NCI-H2196 (cell line): ENCODE measurements around the gene BEST3.
"Not testable (repeated sequence)": the region's sequence is repeated elsewhere in the genome, so short reads cannot be mapped to it uniquely, and the experiment has no call there.

Experiments used
- DNase-seq: peaks from one replicate; lab custom pipeline; 2025; ENCODE audit not compliant: unreplicated experiment; lab: John Stamatoyannopoulos, UW

Gene BEST3

DNA sequence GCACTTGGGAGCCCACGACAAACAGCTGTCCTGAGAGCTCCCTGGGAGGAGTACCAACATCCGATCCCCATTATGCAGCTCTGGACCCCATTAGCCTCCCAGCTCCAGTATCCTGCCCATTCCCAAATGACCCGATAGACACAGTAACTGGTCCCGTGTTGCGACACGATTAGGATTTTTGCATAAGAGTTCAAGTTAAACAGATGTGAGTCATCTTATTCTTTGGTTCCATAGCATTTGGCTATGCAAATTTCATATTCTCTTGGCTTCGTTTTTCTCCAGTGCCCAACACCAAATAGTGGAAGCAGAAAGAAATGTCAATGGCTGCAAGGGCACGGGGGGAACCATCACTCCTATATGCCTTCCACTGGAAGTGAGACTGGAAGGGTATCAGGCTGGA lies 45.4 kb downstream of the BEST3 start:
- DNase-seq, result no peak

DNA sequence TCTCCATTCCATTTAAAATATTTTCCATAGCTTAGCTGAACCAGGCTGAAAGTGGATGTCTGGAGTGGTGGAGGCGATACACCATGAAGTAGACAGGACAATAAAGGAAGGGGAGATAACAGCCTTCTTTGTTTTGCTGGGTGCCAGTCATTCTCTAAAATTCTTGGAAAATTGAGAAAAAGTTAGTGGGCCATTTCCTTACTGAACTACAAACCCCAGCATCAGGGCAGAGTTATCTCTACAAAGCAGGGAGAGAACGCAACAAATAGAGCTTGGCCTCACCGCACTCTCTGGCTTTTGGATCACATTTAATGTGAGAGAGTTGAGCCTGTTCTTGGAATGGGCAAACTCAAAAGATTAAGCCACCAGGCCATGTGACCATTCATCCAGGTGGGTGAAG lies 47.2 kb downstream of the BEST3 start:
- no peak for DNase-seq

DNA sequence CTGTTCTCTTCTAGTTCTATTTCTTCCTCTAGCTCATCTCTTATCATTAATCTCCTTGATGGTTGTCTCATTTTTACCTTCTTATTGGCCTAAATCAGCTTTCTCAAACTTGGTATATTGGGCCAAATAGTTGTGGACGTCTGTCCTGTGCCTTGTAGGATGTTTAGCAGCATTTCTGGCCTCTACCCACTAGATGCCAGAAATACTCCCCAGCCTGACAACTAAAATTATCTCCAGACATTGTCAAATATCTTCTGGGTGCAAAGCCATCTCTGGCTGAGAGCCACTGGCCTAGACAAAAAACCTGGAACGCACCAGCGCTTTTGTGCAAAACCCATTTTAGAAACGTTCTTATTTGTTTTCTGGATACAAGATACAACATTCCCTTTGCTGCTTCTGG lies 49.6 kb downstream of the BEST3 start:
- no peak for DNase-seq

DNA sequence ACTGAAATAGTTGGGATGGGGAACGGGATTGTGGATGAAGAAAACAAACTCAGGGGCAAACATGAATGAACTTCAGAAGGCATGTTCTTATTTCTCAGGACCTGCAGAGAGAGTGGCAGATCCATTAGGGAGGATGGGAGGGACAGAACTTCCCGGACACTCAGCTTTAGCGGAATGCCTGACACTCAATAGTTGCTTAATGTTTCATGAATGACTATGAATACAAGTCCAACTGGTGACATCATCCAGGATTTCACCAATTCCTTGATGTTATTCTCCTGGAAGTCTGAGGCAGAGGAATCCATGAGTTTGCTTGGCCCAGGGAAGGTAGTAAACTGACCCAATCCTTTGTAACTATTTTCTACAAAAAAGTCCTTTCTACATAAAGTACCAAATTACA lies 50.6 kb downstream of the BEST3 start:
- DNase-seq, result no peak

DNA sequence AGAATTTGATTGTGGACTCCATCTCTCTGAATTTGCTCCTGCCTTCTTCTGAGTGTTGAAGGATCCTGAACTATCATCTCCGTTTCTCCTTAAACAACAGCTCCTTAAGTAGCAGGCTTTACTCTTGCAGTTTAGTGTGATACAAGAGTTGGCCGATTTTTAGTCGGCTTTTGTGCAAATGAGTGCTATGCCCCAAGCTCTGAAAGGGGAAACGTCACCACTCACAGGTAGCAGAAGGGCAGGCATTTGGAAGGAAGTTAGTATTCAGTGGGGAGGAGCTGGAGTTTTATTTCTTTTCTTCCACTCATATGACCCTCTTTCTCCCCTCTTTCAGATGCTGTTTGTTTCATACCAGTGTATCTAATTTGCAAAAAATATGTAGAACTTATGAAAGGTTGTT lies 51.9 kb downstream of the BEST3 start:
- DNase-seq, result no peak

DNA sequence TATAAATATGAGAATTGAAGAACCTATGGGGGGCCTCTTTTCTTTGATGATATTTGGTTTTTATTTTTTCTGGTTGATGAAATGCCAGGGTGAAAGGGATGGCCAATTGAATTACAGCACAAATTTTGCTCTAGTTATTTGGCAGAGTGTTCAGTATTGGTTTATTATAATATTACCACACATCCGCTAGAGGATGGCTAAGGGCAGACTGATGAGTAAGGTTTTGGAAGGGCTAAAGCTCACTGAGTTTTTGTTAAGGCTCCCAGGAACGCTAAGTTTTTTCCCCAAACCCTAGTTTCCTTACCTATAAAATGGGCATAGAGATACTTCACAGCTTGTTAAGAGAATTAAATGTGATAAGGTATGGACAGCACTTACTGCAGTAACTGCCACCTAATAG lies 54.1 kb downstream of the BEST3 start:
- DNase-seq, result no peak

DNA sequence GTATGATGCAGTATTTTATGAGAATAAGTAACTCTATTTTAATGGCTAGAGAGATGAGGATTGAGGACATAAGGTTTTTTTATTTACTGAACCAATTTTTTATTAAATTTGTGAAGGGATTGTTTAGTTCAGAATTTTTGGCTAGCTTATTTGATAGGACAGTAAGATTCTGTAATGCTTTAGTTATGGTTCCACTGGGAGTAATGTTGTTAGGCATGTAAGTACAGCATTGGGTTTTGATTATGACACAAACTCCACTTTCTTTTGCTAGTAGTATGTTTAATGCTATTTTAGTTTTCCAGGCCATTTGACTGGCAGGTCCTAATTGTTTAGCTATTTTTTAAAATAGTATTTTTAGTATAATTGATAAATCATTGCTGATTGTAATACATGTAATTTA lies 54.6 kb downstream of the BEST3 start:
- DNase-seq, result no peak

DNA sequence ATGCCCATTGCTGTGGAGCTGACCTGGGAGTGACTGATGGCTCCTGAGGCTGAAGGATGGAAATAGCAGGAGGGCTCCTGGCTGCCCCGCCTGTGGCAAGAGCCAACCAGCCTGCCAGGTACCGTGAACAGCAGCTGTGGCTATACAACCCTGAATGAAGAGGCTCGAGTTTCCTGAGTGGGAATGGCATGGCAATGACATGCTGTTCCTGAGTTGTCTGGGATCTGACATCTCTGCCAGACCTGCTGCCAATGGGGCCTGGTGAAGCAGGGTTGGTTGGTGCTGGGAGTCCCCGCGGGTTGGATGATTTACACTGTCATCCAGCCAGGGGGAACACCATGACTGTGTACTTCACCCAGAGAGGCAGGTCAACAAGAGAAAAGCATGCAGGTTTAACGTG lies 56.6 kb downstream of the BEST3 start:
- DNase-seq, result peak; percentile 19

DNA sequence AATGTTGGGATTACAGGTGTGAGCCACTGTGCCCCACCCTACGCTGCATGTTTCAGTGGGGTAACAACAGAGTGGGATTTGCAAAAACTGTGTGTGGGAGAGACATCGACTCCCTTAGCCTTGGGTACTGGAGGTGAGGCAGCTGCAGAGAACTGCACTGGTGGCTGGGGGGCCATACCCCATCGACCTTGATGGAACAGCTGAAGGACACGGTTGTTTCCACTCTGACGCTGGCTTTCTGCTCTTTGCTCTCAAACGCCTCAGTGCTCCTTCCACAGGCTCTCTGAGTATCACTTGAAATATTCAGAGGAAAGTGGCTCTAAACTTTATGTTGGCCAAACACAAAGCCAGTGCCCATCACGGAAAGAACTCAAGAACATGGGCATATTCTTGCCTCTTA lies 57.6 kb downstream of the BEST3 start:
- no peak for DNase-seq

DNA sequence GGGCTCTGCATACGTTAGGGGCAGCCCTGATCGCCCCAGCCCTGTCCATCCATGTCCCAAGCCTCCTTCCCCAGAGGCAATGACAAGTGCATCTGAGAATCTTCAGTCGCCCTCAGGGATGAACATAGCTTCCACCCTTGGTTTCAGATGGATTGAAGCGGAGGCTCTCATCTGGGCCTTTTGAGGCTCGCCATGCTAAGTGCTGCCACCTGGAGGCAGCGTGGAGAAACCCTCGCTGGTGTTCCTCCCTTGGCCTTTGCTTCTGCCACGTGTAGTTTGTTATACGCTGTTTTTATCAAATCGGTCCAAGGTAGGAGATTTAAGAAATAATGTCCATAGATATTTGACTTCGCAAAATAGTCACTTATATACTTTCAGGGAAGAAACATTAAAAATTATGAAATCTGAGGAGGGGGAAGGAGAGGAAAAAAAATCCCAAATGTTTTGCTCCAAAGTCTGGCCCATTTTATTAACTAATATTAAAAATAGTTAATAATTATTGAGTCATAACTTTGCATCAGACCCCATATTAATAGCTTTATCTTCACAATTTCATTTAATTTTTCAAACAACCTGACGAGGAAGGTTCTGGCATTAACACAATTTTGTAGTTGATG lies 59.6 kb downstream of the BEST3 start:
- peak; percentile 75 for DNase-seq

DNA sequence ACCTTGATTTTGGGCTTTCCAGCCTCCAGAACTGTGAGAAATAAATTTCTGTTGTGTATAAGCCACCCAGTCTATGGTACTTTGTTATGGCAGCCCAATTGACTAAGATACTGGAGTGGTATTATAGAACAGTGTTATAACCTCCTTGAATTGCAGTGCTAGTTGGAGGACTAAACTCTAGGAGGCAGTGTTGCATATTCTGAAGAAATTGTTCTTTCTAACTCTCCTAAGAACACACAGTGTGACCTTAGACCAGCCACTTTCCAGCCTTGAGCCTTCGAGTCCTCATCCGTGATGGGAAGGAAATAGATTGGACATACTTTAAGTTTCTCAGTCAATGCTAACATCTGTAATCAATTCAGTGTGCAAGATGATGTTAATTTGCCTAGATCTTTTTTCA lies 66.0 kb downstream of the BEST3 start:
- no peak for DNase-seq

DNA sequence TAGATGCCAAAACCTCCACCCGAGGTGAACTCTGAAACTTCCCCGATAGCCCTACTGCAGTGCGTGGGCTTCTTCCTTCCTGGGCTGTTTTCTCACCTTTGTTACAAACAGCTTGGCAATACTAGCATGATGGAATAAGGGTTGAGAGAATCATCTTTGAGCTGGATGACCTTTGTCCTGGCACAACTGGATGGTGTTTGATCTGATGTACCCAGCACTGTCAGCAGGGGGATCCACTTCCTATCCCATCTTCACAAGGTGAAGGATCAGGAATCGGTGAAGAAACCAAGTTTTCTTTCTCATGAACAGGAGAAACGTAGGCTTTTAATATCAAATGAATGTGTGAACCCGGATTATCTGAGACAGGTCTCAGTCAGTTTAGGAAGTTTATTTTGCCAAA lies 68.9 kb downstream of the BEST3 start:
- DNase-seq, result no peak

DNA sequence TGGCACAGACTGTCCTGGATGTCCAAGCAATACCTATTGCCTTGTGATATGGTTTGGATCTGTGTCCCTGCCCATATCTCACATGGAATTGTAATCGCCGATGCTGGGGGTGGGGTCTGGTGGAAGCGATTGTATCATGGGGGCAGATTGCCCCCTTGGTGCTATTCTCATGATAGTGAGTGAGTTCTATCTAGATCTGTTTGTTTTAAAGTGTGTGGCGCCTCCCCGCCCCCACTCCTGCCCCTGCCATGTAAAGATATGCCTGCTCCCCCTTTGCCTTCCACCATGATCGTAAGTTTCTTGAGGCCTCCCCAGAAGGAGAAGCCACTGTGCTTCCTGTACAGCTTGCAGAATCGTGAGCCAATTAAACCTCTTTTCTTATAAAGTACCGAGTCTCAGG lies 71.6 kb downstream of the BEST3 start:
- DNase-seq, result no peak

DNA sequence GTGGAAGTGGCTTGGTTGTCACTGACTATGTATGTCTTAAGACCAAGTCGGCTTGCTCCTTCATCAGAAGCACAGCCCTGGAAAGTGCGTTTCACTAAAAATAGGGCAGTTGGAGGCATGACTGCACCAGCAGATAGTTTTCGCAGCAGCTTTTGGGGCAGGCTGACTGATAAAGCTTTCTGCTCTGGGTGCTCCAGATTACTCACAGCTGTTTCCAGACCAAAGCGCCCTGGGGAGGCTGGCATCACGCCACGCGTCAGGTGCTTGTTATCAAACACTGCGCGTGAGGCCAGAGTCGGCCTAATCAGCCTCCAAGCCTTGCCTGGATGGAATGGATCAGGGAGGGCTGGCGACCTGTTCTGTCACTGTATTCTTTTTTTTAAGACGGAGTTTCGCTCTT lies 75.1 kb downstream of the BEST3 start:
- DNase-seq, result peak; percentile 67

DNA sequence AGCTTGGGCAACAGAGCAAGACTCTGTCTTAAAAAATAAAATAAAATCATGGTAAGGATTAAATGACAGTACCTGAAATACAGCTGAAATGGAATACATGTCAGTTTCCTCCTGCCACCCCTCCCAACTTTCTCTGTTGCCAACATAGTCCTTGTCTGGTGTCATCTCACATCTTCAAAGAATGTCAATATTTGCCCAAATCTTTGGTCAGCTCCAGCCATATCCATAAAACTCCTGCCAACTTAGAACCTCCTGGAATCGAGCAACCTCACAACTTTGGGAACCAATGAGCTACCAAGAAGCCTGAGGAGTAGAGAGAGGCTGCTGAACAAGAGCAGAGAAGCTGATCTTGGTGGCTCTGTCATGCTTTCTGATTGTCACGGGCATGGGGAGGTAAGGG lies 77.6 kb downstream of the BEST3 start:
- DNase-seq, result no peak

DNA sequence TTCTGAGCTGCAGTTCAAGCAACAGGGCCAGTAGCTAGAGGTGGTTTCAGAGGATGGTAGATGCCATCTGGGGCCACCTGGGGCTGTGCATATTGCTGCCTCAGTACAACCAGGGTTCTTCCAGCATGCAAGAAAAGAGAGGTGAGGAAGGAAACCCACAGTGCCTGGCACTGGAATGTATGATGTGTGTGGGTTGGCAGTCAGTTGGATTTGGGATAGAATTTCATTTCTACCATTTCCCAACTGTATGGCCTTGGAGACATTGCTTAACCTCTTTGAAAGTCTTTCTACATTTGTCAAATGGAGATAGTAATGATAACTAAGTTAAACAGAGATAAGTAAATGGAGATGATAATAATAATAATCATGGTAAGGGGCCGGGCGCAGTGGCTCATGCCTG lies 78.2 kb downstream of the BEST3 start:
- no peak for DNase-seq

DNA sequence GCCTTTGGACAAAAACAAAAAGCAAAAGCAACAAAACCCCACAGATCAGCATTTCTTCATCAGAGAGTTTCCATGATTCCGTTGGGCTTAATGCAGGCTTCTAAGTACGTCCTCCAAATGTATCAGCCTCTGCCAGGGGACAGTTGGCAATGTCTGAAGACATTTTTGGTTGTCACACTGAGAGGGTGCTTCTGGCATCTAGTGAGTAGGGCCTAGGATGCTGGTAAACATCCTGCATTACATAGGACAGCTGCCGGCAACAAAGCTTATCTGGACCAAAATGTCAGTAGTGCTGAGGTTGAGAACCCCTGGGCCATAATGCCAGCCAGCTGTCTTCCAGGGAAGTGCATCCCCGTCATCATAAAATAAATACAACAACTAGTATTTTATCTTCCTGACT lies 79.0 kb downstream of the BEST3 start:
- DNase-seq, result no peak

DNA sequence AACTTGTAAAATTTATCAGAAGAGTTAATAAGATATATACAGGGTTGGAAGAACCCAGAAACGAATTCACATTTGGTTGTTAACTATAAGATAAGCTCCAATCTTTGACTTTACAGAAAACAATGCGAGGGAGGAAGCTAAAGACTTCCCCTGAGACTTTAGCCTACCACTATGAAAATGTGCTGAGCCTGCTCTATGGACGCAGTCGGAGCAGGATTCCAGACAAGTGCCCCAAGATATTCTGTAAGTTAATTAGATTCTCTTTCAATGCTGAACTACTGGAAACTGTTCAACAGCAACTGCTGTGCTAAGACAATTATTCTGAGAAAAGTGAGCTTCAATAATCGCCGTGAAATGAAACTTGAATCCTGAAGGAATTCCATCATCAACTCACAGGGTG lies 80.1 kb downstream of the BEST3 start:
- no peak for DNase-seq

DNA sequence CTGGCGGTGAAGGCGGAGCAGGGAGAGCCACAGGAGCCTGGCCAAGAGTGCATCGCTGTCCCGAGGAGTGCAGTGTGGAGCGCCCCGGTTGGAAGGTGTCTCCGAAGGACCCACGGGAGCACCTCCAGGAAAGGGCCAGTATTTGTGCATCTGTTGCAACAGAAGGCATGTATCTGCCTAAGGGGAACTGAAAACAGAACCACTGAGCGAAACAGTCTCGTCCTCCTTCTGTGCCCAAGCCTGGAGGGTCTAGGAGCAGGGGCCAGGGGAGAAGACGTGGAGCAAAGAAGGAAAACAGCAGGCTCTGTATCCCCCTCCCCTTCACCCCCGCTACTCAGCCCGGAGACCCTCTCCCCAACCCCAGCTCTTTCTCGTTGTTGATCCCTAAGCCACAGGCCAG lies 83.1 kb downstream of the BEST3 start:
- no peak for DNase-seq

DNA sequence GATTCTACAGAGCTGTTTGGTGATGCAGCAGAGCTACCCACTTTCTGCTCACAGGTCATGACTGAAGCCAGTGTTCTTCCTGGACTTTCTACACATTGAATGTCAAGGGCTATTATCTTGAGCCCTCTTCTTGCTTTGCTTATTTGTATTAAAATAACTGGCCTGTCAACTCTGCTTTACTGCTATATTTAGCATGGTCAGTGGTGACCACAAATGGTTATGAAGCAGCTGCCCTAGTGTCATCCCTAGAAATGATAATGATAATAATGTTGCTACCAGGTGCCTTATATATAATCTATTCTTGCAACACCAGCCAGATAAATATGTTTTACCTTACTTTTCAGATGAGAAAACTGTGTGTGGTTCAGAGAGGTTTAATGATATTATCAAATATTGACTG lies 85.8 kb downstream of the BEST3 start:
- no peak for DNase-seq

DNA sequence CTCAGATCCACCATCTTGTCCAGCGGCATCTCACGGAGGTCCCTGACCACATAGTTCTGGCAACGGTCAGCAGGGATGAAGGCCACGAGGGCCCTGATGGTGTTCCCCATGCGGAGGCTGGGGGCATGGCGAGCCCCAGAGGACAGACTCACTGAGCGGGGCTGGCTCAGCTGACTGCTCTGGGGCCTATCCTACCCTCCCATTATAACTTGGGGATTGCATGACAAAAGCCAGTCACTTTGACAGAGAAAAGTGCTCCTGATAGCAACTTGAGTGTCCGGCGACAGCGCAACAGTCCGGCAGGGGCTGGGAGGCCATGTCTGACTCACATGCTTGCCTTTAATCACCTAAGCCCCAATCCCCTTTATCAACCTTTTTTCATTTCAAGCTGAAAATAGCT lies 88.4 kb downstream of the BEST3 start, which contains the start of gene LRRC10:
Gene LRRC10 (minus strand): TSS at position 179 of the 400 bp plus-strand sequence. CDS start 69 bp downstream, at position 110.
- no peak for DNase-seq

DNA sequence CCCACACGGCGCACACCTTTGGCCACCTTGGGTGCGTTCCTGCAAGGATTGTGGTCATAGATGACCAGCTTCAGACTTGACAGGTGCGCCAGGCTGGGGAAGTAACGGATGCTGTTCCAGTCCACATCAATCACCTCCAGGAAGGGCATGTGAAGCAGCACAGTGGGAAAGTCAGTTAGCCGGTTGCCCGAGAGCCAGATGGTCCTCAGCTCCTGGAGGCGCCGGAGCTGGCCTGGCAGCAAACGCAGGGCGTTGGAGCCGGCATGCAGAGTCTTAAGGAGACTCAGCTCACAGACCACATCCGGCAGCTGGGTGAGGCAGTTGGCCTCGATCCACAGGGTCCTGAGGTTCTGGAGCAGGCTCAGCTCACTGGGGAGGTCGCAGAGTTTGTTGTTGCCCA lies 89.0 kb downstream of the BEST3 start:
- DNase-seq, result no peak

DNA sequence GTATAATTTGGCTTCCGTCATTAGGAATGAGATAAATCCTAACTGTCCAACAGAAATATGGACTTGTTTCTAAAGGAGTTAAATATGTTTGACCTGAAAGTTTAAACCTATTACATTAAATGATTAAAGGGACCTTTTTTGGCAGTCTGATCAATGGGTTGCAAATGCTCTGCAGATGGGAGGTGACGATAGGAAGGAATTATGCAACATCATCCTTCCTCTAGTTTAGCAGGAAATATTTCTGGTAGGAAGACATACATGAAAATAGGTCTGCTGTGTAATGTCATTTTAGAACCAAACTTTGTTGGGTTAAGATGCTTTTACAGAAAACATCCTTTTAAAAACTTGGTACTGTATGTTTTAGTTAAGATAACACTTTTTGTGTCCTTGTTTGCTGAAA lies 91.0 kb downstream of the BEST3 start:
- DNase-seq, result no peak

DNA sequence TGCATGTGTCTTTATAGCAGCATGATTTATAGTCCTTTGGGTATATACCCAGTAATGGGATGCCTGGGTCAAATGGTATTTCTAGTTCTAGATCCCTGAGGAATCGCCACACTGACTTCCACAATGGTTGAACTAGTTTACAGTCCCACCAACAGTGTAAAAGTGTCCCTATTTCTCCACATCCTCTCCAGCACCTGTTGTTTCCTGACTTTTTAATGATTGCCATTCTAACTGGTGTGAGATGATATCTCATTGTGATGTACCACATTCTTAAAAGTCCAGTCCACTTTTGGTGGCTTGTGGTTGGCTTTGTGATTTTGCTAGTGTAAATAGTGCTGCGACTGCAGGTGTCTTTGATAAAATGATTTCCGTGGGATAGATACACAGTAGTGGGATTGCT lies 94.8 kb downstream of the BEST3 start:
- not testable (repeated sequence) for DNase-seq
